ENCODE measurements around the gene BRIP1. TPM values are rescaled to one million over a fixed set of nuclear protein-coding genes. Genes with fewer than 3 reads are reported as not detected.

The BRIP1 gene
- total and polyA plus RNA-seq, 2 donors (not counting 3 experiments of a cell fraction or from before 2014, with no cell fraction given): 1.8 to 12.1 TPM

- Histone ChIP-seq H4K20me1 (replicated peaks; ENCODE audit: control insufficient read depth, extremely low read depth, insufficient read depth, low read length) (no peaks in the 10 kb centered on the region), H3K36me3 (ENCODE audit: control insufficient read depth in 2 of 2, extremely low read depth in 1 of 2, insufficient read depth in 2 of 2, low read length in 2 of 2) (peaks cover 0 to 2% of the 10 kb centered on the region in 2 experiments), H3K9ac (replicated peaks; ENCODE audit: extremely low read depth, insufficient read depth, low read length) (no peak overlapping the region), H2AFZ (ENCODE audit: low read depth, low read length) (no peak overlapping the region), H3K4me1 (ENCODE audit: control insufficient read depth, extremely low read depth, insufficient read depth, low read length) (no peaks in the 10 kb centered on the region), H3K9me3 (replicated peaks; ENCODE audit: control insufficient read depth, insufficient read depth, low read length) (no peaks in the 10 kb centered on the region), H3K4me3 (replicated peaks in 1 of 3; ENCODE audit: insufficient read depth in 1 of 3, low read depth in 1 of 3, low read length in 3 of 3) (no peak overlapping the region), H3K27me3 (ENCODE audit: control insufficient read depth in 2 of 2, insufficient read depth in 2 of 2, low read length in 2 of 2) (no peaks in the 10 kb centered on the region), H3K9me1 (replicated peaks; ENCODE audit: control insufficient read depth, extremely low read depth, insufficient read depth, low read length) (no peaks in the 10 kb centered on the region), H3K4me2 (ENCODE audit: insufficient read depth, low read length) (no peak overlapping the region), H3K27ac (ENCODE audit: insufficient read depth, low read depth, low read length) (no peak overlapping the region), H3K79me2 (ENCODE audit: control insufficient read depth, insufficient read depth, low read length) (no peaks in the 10 kb centered on the region)
- DNase-seq (ENCODE audit: low read depth, low spot score): no peak
- intact Hi-C loops (cut with micrococcal nuclease) (no loop called here), dilution Hi-C loops (cut with MboI; ENCODE audit: extremely low pct_ligation_motif_present, low sequenced_read_pairs) (no loop called here)
- FAIRE-seq: no peak
- TF ChIP-seq GATA2 (IDR thresholded peaks at IDR 0.05; ENCODE audit: insufficient read depth, insufficient read length, low read depth, low read length): no peak
- no peak for TF ChIP-seq POLR2AphosphoS5 (IDR thresholded peaks at IDR 0.05; ENCODE audit: insufficient read depth, low read depth, low read length)
- no peak for TF ChIP-seq EZH2 (IDR thresholded peaks at IDR 0.05; ENCODE audit: borderline replicate concordance, low read depth, low read length, severe bottlenecking)
- TF ChIP-seq MYC (IDR thresholded peaks at IDR 0.05; ENCODE audit: low read depth, low read length): no peak
- no peak for TF ChIP-seq FOS (IDR thresholded peaks at IDR 0.05; ENCODE audit: borderline replicate concordance, insufficient read depth, low read length)
- no peak for TF ChIP-seq POLR2A (IDR thresholded peaks at IDR 0.05; ENCODE audit: low read depth, low read length)
- TF ChIP-seq JUN (IDR thresholded peaks at IDR 0.05; ENCODE audit: borderline replicate concordance, insufficient read depth, insufficient read length, low read depth): no peak
- TF ChIP-seq, protein P1, sequence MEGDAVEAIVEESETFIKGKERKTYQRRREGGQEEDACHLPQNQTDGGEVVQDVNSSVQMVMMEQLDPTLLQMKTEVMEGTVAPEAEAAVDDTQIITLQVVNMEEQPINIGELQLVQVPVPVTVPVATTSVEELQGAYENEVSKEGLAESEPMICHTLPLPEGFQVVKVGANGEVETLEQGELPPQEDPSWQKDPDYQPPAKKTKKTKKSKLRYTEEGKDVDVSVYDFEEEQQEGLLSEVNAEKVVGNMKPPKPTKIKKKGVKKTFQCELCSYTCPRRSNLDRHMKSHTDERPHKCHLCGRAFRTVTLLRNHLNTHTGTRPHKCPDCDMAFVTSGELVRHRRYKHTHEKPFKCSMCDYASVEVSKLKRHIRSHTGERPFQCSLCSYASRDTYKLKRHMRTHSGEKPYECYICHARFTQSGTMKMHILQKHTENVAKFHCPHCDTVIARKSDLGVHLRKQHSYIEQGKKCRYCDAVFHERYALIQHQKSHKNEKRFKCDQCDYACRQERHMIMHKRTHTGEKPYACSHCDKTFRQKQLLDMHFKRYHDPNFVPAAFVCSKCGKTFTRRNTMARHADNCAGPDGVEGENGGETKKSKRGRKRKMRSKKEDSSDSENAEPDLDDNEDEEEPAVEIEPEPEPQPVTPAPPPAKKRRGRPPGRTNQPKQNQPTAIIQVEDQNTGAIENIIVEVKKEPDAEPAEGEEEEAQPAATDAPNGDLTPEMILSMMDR (IDR thresholded peaks at IDR 0.05; ENCODE audit: extremely low read depth in 1 of 2, insufficient read depth in 1 of 2, low read depth in 1 of 2, low read length in 2 of 2): no peak
- no peak for TF ChIP-seq MAX (IDR thresholded peaks at IDR 0.05; ENCODE audit: insufficient read depth, insufficient read length)
- POLR2A ChIA-PET: no interaction called here
- CTCF ChIA-PET: no interaction called here
- BruUV-seq (replicated peaks): no TSS peak
Measured at GRCh38 chr17:61743766-61744165, 119.6 kb downstream of the BRIP1 start.
